Lung (tissue), 12 donors: ENCODE results near the gene DHX35. TPM values are rescaled to one million over a fixed set of nuclear protein-coding genes. Genes with fewer than 3 reads are reported as not detected.

Source experiments
- ATAC-seq: fragments of 200-7000 bp; cut with Tn5 transposase; one replicate; pipeline ENCODE4 v1.9.1; 2020; ENCODE audit warnings: moderate number of reproducible peaks; ENCODE audit not compliant: insufficient read depth, low FRiP score
- DNase-seq, 3 donors: peaks; one replicate each; pipeline ENCODE4 v3.0.0-alpha.2; 2013 to 2017
- H3K27ac ChIP-seq, 2 donors: one replicate each; pipeline ENCODE4 v1.5.1; 2013; ENCODE audit warnings: mild to moderate bottlenecking in 2 of 2, moderate library complexity in 2 of 2, control low read depth in 1 of 2, inconsistent platforms in 1 of 2, low read depth in 1 of 2, low read length in 1 of 2
- H3K27me3 ChIP-seq, 3 donors: one replicate each; pipeline ENCODE4 v1.5.1; 2013; ENCODE audit warnings: low read length in 2 of 3; ENCODE audit not compliant: control insufficient read depth in 3 of 3, insufficient read depth in 3 of 3
- H3K36me3 ChIP-seq, 4 donors: one replicate each; pipeline ENCODE4 v1.5.1; 2013; ENCODE audit warnings: low read length in 4 of 4, mild to moderate bottlenecking in 1 of 4, moderate library complexity in 1 of 4; ENCODE audit not compliant: control insufficient read depth in 4 of 4, insufficient read depth in 4 of 4
- H3K4me1 ChIP-seq, 5 donors: one replicate each; pipeline ENCODE4 v1.5.1; 2013; ENCODE audit warnings: low read length in 5 of 5, mild to moderate bottlenecking in 2 of 5, moderate library complexity in 1 of 5; ENCODE audit not compliant: control insufficient read depth in 5 of 5, insufficient read depth in 5 of 5
- H3K4me3 ChIP-seq: one replicate; pipeline ENCODE4 v1.5.1; 2013; ENCODE audit warnings: mild to moderate bottlenecking, control low read depth, moderate library complexity
- H3K9ac ChIP-seq, 2 donors: one replicate each; pipeline ENCODE4 v1.5.1; 2013; ENCODE audit warnings: low read length in 2 of 2, control low read depth in 1 of 2; ENCODE audit not compliant: insufficient read depth in 1 of 2
- H3K9me3 ChIP-seq, 4 donors: one replicate each; pipeline ENCODE4 v1.5.1; 2013; ENCODE audit warnings: low read length in 3 of 4, mild to moderate bottlenecking in 1 of 4, moderate library complexity in 1 of 4; ENCODE audit not compliant: control insufficient read depth in 4 of 4, insufficient read depth in 3 of 4
- CTCF ChIP-seq: IDR thresholded peaks from 2 replicates; pipeline ENCODE4 v1.5.1; 2012; ENCODE audit warnings: mild to moderate bottlenecking; ENCODE audit errors: control extremely low read depth, extremely low read depth
- WGBS, 2 donors: extraction: QIAGEN DNeasy Blood & Tissue Kit; methylation state at CpG; one replicate each; pipeline ENCODE4 v1.1.7; 2013; 5-methylcytosine and 5-hydroxymethylcytosine counted together
- polyA plus RNA-seq, 2 donors: library from polyadenylated mRNA; stranded (reverse); fragments of 200-250 nt; gene quantifications; one replicate each; pipeline ENCODE4 v1.2.1, GENCODE V29; 2013
- total RNA-seq, 2 donors: library from RNA; depleted of rRNA in 1 of 2; stranded (reverse); fragments of >200 nt in 1 of 2; gene quantifications; one replicate each; pipeline ENCODE4 v1.2.1, GENCODE V29; 2014 to 2021
- donor health status: control.
- donor health status: control.
- donor health status: Bipolar disorder and iron deficiency.
- donor health status: healthy.
- donor health status: DM: yes; HTN: yes; CAD: no.

The DHX35 gene
- total and polyA plus RNA-seq, 4 donors: 4.4 to 15.5 (median 8.2) TPM

GRCh38 chr20:38968090-38968489 lies 5.9 kb downstream of the DHX35 start:
- Histone ChIP-seq H3K27ac (no peak overlapping the region), H3K4me1 (peaks cover 0 to 7% (median 0%) of the 10 kb centered on the region in 5 donors), H3K27me3 (no peaks in the 10 kb centered on the region), H3K4me3 (no peak overlapping the region), H3K9ac (no peak overlapping the region), H3K9me3 (no peaks in the 10 kb centered on the region), H3K36me3 (peaks cover 8 to 14% (median 11%) of the 10 kb centered on the region in 4 donors)
- 90 to 92% methylated on average over 6 of the region's 6 CpGs for WGBS, 2 donors
- ATAC-seq: no peak
- TF ChIP-seq CTCF: no peak
- no peak for DNase-seq

GRCh38 chr20:38969708-38970107 lies 7.6 kb downstream of the DHX35 start:
- peaks cover 0 to 3% (median 0%) of the 10 kb centered on the region in 5 donors for H3K4me1 ChIP-seq
- no peak overlapping the region for H3K4me3 ChIP-seq
- no peak overlapping the region for H3K9ac ChIP-seq
- H3K36me3 ChIP-seq: peaks cover 9 to 21% (median 12%) of the 10 kb centered on the region in 4 donors
- peak overlapping the region in 1 of 2 donors; percentile 17 for H3K27ac ChIP-seq
- 73 to 75% methylated on average over 4 of the region's 4 CpGs for WGBS, 2 donors
- DNase-seq: peak in 2 of 3 donors; percentile 6 to 28
- no peaks in the 10 kb centered on the region for H3K9me3 ChIP-seq
- no peak for ATAC-seq
- TF ChIP-seq CTCF: no peak
- no peaks in the 10 kb centered on the region for H3K27me3 ChIP-seq

GRCh38 chr20:38970302-38970701 lies 8.2 kb downstream of the DHX35 start:
- H3K27me3 ChIP-seq: no peaks in the 10 kb centered on the region
- peaks cover 8 to 21% (median 13%) of the 10 kb centered on the region in 4 donors for H3K36me3 ChIP-seq
- H3K27ac ChIP-seq: peak overlapping the region in 1 of 2 donors; percentile 17
- DNase-seq: no peak
- no peak overlapping the region for H3K9ac ChIP-seq
- H3K4me1 ChIP-seq: peaks cover 0 to 3% (median 0%) of the 10 kb centered on the region in 5 donors
- WGBS, 2 donors: 96% methylated on average over 1 of the region's 1 CpG
- ATAC-seq: no peak
- TF ChIP-seq CTCF: no peak
- H3K4me3 ChIP-seq: no peak overlapping the region
- H3K9me3 ChIP-seq: no peaks in the 10 kb centered on the region

GRCh38 chr20:38973107-38973506 lies 11.0 kb downstream of the DHX35 start:
- DNase-seq: no peak
- ATAC-seq: no peak
- no peak overlapping the region for H3K4me3 ChIP-seq
- no peaks in the 10 kb centered on the region for H3K27me3 ChIP-seq
- no peak overlapping the region for H3K9ac ChIP-seq
- H3K9me3 ChIP-seq: no peaks in the 10 kb centered on the region
- peaks cover 0 to 9% (median 0%) of the 10 kb centered on the region in 5 donors for H3K4me1 ChIP-seq
- TF ChIP-seq CTCF: no peak
- H3K36me3 ChIP-seq: peaks cover 9 to 21% (median 13%) of the 10 kb centered on the region in 4 donors
- no peak overlapping the region for H3K27ac ChIP-seq
